Peyer's patch (tissue), 4 donors: Measurements from ENCODE around the gene GNAQ.

Source experiments
- POLR2A ChIP-seq, 2 donors: fragments of 450-650 bp; IDR thresholded peaks; one replicate each; pipeline ENCODE4 v1.5.1; 2017; ENCODE audit warnings: antibody characterized with exemption in 2 of 2, mild to moderate bottlenecking in 2 of 2, moderate library complexity in 2 of 2
- TF ChIP-seq, protein P1 (sequence below), 6 experiments: fragments of 450-650 bp in 4 of 6; fragments of 200-600 bp in 2 of 6; sonication (generic) in 1 of 6; IDR thresholded peaks; one replicate each; pipeline ENCODE4 v1.5.1; 2017 to 2019; ENCODE audit warnings: antibody characterized with exemption in 6 of 6, mild to moderate bottlenecking in 3 of 6, moderate library complexity in 1 of 6

GRCh38 chr9:77981332-77981731 lies 50.3 kb downstream of the GNAQ start:
- TF ChIP-seq, protein P1, sequence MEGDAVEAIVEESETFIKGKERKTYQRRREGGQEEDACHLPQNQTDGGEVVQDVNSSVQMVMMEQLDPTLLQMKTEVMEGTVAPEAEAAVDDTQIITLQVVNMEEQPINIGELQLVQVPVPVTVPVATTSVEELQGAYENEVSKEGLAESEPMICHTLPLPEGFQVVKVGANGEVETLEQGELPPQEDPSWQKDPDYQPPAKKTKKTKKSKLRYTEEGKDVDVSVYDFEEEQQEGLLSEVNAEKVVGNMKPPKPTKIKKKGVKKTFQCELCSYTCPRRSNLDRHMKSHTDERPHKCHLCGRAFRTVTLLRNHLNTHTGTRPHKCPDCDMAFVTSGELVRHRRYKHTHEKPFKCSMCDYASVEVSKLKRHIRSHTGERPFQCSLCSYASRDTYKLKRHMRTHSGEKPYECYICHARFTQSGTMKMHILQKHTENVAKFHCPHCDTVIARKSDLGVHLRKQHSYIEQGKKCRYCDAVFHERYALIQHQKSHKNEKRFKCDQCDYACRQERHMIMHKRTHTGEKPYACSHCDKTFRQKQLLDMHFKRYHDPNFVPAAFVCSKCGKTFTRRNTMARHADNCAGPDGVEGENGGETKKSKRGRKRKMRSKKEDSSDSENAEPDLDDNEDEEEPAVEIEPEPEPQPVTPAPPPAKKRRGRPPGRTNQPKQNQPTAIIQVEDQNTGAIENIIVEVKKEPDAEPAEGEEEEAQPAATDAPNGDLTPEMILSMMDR (IDR thresholded peaks at IDR 0.05), result peak in 3 of 6 experiments; percentile 42 to 55 (median 44)
- peak in 1 of 2 donors; percentile 20 for TF ChIP-seq POLR2A (IDR thresholded peaks at IDR 0.05)
